ENCODE data around the gene EXOC4. TPM values are rescaled to one million over a fixed set of nuclear protein-coding genes. Genes with fewer than 3 reads are reported as not detected.

The EXOC4 gene
- total and polyA plus RNA-seq, 12 donors, result 7.5 to 41.7 (median 34.6) TPM

- H3K36me3 ChIP-seq, result no peaks in the 10 kb centered on the region
- no peaks in the 10 kb centered on the region for H3K27me3 ChIP-seq
- no peak overlapping the region for H3K27ac ChIP-seq
- intact Hi-C loops (cut with DNase I), result no loop called here
- WGBS, 2 donors, result 94 to 100% methylated on average over 1 of the region's 1 CpG
- H3K4me1 ChIP-seq, result peaks cover 0 to 7% (median 0%) of the 10 kb centered on the region in 9 donors
- no peak for ATAC-seq
- no peak overlapping the region for H3K4me3 ChIP-seq
- no peaks in the 10 kb centered on the region for H3K9me3 ChIP-seq
- TF ChIP-seq, protein P1, sequence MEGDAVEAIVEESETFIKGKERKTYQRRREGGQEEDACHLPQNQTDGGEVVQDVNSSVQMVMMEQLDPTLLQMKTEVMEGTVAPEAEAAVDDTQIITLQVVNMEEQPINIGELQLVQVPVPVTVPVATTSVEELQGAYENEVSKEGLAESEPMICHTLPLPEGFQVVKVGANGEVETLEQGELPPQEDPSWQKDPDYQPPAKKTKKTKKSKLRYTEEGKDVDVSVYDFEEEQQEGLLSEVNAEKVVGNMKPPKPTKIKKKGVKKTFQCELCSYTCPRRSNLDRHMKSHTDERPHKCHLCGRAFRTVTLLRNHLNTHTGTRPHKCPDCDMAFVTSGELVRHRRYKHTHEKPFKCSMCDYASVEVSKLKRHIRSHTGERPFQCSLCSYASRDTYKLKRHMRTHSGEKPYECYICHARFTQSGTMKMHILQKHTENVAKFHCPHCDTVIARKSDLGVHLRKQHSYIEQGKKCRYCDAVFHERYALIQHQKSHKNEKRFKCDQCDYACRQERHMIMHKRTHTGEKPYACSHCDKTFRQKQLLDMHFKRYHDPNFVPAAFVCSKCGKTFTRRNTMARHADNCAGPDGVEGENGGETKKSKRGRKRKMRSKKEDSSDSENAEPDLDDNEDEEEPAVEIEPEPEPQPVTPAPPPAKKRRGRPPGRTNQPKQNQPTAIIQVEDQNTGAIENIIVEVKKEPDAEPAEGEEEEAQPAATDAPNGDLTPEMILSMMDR (IDR thresholded peaks at IDR 0.05), result no peak
- DNase-seq, result no peak
These were observed 769.0 kb downstream of the EXOC4 start for GRCh38 chr7:134021836-134022235.

- Histone ChIP-seq H3K4me3 (no peak overlapping the region), H3K36me3 (no peaks in the 10 kb centered on the region), H3K27ac (no peak overlapping the region), H3K27me3 (no peaks in the 10 kb centered on the region), H3K9me3 (no peaks in the 10 kb centered on the region), H3K4me1 (peaks cover 0 to 7% (median 0%) of the 10 kb centered on the region in 9 donors)
- TF ChIP-seq, protein P1 (IDR thresholded peaks at IDR 0.05), result no peak
- ATAC-seq (no peak), DNase-seq (no peak)
- WGBS, 2 donors, result 93 to 98% methylated on average over 1 of the region's 1 CpG
- intact Hi-C loops (cut with DNase I), result no loop called here
These were observed 769.5 kb downstream of the EXOC4 start for GRCh38 chr7:134022286-134022911.

GRCh38 chr7:134024739-134025138, 771.9 kb downstream of the EXOC4 start:
- Histone ChIP-seq H3K27me3 (no peaks in the 10 kb centered on the region), H3K27ac (no peak overlapping the region), H3K36me3 (no peaks in the 10 kb centered on the region), H3K4me3 (no peak overlapping the region), H3K4me1 (peaks cover 0 to 7% (median 0%) of the 10 kb centered on the region in 9 donors), H3K9me3 (no peaks in the 10 kb centered on the region)
- TF ChIP-seq, protein P1 (IDR thresholded peaks at IDR 0.05), result no peak
- ATAC-seq, result peak in 1 of 8 donors; percentile 41
- DNase-seq, result peak in 1 of 2 donors; percentile 6
- WGBS, 2 donors, result 70 to 82% methylated on average over 2 of the region's 2 CpGs
- intact Hi-C loops (cut with DNase I), result no loop called here

GRCh38 chr7:134028853-134029252, 776.0 kb downstream of the EXOC4 start:
- no peak overlapping the region for H3K27ac ChIP-seq
- H3K9me3 ChIP-seq, result no peaks in the 10 kb centered on the region
- H3K36me3 ChIP-seq, result no peaks in the 10 kb centered on the region
- peaks cover 0 to 10% (median 0%) of the 10 kb centered on the region in 9 donors for H3K4me1 ChIP-seq
- no peak overlapping the region for H3K4me3 ChIP-seq
- DNase-seq (no peak), ATAC-seq (no peak)
- no peaks in the 10 kb centered on the region for H3K27me3 ChIP-seq
- TF ChIP-seq, protein P1 (IDR thresholded peaks at IDR 0.05), result no peak
- intact Hi-C loops (cut with DNase I), result no loop called here
- WGBS, 2 donors, result 89 to 90% methylated on average over 4 of the region's 4 CpGs

Data from heart right ventricle (tissue), 16 donors.